DOHH2 (cell line): ENCODE results near the gene KRT12.

Source experiments
- H3F3A ChIP-seq: fragments of 200-600 bp; sonication (generic), shearing (Covaris generic); 2 replicates; pipeline ENCODE4 v1.6.0; 2016; ENCODE audit warnings: antibody characterized with exemption, mild to moderate bottlenecking; ENCODE audit not compliant: control insufficient read depth, insufficient read depth
- H3K27ac ChIP-seq: fragments of 200-600 bp; sonication (generic); 2 replicates; pipeline ENCODE4 v1.5.1; 2014; ENCODE audit warnings: low read depth, mild to moderate bottlenecking, low read length, moderate library complexity
- H3K27me3 ChIP-seq: fragments of 200-600 bp; sonication (generic); 2 replicates; pipeline ENCODE4 v1.6.1; 2014; ENCODE audit warnings: mild to moderate bottlenecking, low read length, mixed read lengths; ENCODE audit not compliant: control insufficient read depth
- H3K36me3 ChIP-seq: fragments of 200-600 bp; sonication (generic); 2 replicates; pipeline ENCODE4 v1.6.1; 2014; ENCODE audit warnings: mild to moderate bottlenecking, low read length, moderate library complexity, mixed read lengths; ENCODE audit not compliant: control insufficient read depth
- H3K4me1 ChIP-seq: fragments of 200-600 bp; sonication (generic); 2 replicates; pipeline ENCODE4 v1.6.1; 2014; ENCODE audit warnings: mild to moderate bottlenecking, low read length, mixed read lengths; ENCODE audit not compliant: control insufficient read depth
- H3K4me2 ChIP-seq: fragments of 200-600 bp; sonication (generic); 2 replicates; pipeline ENCODE4 v1.6.0; 2014; ENCODE audit warnings: mild to moderate bottlenecking, low read length, moderate library complexity
- H3K4me3 ChIP-seq: fragments of 200-600 bp; sonication (generic); 2 replicates; pipeline ENCODE4 v1.5.1; 2014; ENCODE audit warnings: mild to moderate bottlenecking, low read length, mixed read lengths
- H3K79me2 ChIP-seq: fragments of 200-600 bp; sonication (generic); 2 replicates; pipeline ENCODE4 v1.6.1; 2014; ENCODE audit warnings: mild to moderate bottlenecking, low read length, mixed read lengths; ENCODE audit not compliant: control insufficient read depth
- H3K9me2 ChIP-seq: fragments of 200-600 bp; sonication (generic); replicated peaks from 2 replicates; pipeline ENCODE4 v1.6.1; 2014; ENCODE audit warnings: mild to moderate bottlenecking, low read length, mixed read lengths; ENCODE audit not compliant: control insufficient read depth
- H3K9me3 ChIP-seq: fragments of 200-600 bp; sonication (generic); 2 replicates; pipeline ENCODE4 v1.6.1; 2014; ENCODE audit warnings: antibody characterized with exemption, low read length, mixed read lengths; ENCODE audit not compliant: control insufficient read depth, insufficient read depth
- H4K20me1 ChIP-seq: fragments of 200-600 bp; sonication (generic); 2 replicates; pipeline ENCODE4 v1.6.0; 2014; ENCODE audit warnings: low read depth, mild to moderate bottlenecking, antibody characterized with exemption, low read length, moderate library complexity; ENCODE audit not compliant: control insufficient read depth, insufficient read depth
- EZH2phosphoT487 ChIP-seq: fragments of 200-600 bp; sonication (generic); IDR thresholded peaks from 2 replicates; pipeline ENCODE4 v1.6.1; 2017; ENCODE audit warnings: borderline replicate concordance, mild to moderate bottlenecking, antibody characterized with exemption, low read length, moderate library complexity, mixed read lengths
- TF ChIP-seq, protein P1 (sequence below): fragments of 200-600 bp; sonication (generic); IDR thresholded peaks from one replicate; pipeline ENCODE4 v1.5.1; 2014; ENCODE audit warnings: antibody characterized with exemption, mild to moderate bottlenecking, low read depth, low read length; ENCODE audit not compliant: poor library complexity, severe bottlenecking

KRT12 gene

GRCh38 chr17:40870136-40870535, 3.1 kb upstream of the KRT12 start:
- Histone ChIP-seq H3K79me2 (no peaks in the 10 kb centered on the region), H4K20me1 (no peaks in the 10 kb centered on the region), H3K4me3 (no peak overlapping the region), H3K36me3 (no peaks in the 10 kb centered on the region), H3K27ac (no peak overlapping the region), H3K4me1 (no peaks in the 10 kb centered on the region; the same call in 1 of the 2 replicates), H3K4me2 (no peak overlapping the region), H3K27me3 (peaks cover 10% of the 10 kb centered on the region), H3K9me3 (no peaks in the 10 kb centered on the region), H3K9me2 (no peaks in the 10 kb centered on the region), H3F3A (no peaks in the 10 kb centered on the region)
- no peak for TF ChIP-seq EZH2phosphoT487
- TF ChIP-seq, protein P1, sequence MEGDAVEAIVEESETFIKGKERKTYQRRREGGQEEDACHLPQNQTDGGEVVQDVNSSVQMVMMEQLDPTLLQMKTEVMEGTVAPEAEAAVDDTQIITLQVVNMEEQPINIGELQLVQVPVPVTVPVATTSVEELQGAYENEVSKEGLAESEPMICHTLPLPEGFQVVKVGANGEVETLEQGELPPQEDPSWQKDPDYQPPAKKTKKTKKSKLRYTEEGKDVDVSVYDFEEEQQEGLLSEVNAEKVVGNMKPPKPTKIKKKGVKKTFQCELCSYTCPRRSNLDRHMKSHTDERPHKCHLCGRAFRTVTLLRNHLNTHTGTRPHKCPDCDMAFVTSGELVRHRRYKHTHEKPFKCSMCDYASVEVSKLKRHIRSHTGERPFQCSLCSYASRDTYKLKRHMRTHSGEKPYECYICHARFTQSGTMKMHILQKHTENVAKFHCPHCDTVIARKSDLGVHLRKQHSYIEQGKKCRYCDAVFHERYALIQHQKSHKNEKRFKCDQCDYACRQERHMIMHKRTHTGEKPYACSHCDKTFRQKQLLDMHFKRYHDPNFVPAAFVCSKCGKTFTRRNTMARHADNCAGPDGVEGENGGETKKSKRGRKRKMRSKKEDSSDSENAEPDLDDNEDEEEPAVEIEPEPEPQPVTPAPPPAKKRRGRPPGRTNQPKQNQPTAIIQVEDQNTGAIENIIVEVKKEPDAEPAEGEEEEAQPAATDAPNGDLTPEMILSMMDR = no peak

DNA sequence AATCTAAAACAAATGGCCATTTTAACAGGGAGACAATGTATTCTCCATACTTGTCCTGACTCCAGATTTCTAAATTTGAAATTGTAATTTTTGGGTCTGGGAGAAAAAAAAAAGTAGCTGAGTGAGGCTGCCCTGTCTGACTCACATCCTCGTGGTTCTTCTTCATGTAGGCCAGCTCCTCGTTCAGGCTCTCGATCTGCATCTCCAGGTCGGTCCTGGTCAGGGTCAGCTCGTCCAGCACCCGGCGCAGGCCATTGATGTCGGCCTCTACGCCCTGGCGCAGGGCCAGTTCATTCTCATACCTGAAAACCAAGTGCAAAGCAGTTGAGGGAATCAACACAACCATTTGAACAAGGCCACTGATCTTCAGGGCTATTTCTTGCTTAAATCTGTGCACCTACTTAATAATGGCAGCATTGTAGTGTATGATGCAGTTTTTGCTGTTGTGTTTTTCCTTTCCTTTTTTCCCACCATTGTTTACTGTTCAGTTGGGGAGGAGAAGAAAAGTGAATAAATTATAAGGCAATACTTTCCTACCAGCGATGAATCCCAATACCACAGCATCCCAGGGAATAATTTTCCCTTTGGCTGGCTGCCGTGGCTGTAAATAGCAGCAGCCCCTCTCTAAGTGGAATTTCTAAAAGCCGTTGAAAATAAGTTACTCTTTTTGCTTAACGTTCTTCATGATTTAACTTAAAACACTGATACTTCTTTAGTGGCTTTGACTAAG, 2.2 kb downstream of the KRT12 start:
- Histone ChIP-seq H3K9me3 (no peaks in the 10 kb centered on the region), H3K4me1 (no peaks in the 10 kb centered on the region), H3K9me2 (no peaks in the 10 kb centered on the region), H3K79me2 (no peaks in the 10 kb centered on the region), H3K36me3 (no peaks in the 10 kb centered on the region), H3K4me3 (no peak overlapping the region), H3K27ac (no peak overlapping the region), H3K4me2 (no peak overlapping the region), H4K20me1 (no peaks in the 10 kb centered on the region), H3K27me3 (peaks cover 7% of the 10 kb centered on the region), H3F3A (no peaks in the 10 kb centered on the region)
- TF ChIP-seq, protein P1 = no peak
- no peak for TF ChIP-seq EZH2phosphoT487

- no peak overlapping the region for H3K27ac ChIP-seq
- TF ChIP-seq EZH2phosphoT487 = no peak
- TF ChIP-seq, protein P1 = no peak
- peaks cover 7% of the 10 kb centered on the region; the same call in 1 of the 2 replicates for H3K27me3 ChIP-seq
- H3K4me3 ChIP-seq = no peak overlapping the region
- no peaks in the 10 kb centered on the region for H3K79me2 ChIP-seq
- no peaks in the 10 kb centered on the region for H3F3A ChIP-seq
- H3K36me3 ChIP-seq = no peaks in the 10 kb centered on the region
- no peaks in the 10 kb centered on the region for H3K4me1 ChIP-seq
- H3K4me2 ChIP-seq = no peak overlapping the region
- H3K9me3 ChIP-seq = no peaks in the 10 kb centered on the region
- no peaks in the 10 kb centered on the region for H4K20me1 ChIP-seq
- no peaks in the 10 kb centered on the region for H3K9me2 ChIP-seq
Observed at GRCh38 chr17:40862985-40863733, 3.9 kb downstream of the KRT12 start.
